NT2/D1 (cell line): ENCODE data around the gene DCLK2.

ENCODE experiments used
- YY1 ChIP-seq: IDR thresholded peaks from 2 replicates; pipeline ENCODE4 v1.6.1; 2011; ENCODE audit not compliant: insufficient read length, insufficient read depth
- ZNF274 ChIP-seq: IDR thresholded peaks from 2 replicates; pipeline ENCODE4 v1.6.1; 2011; ENCODE audit warnings: mild to moderate bottlenecking, low read depth, low read length

DNA sequence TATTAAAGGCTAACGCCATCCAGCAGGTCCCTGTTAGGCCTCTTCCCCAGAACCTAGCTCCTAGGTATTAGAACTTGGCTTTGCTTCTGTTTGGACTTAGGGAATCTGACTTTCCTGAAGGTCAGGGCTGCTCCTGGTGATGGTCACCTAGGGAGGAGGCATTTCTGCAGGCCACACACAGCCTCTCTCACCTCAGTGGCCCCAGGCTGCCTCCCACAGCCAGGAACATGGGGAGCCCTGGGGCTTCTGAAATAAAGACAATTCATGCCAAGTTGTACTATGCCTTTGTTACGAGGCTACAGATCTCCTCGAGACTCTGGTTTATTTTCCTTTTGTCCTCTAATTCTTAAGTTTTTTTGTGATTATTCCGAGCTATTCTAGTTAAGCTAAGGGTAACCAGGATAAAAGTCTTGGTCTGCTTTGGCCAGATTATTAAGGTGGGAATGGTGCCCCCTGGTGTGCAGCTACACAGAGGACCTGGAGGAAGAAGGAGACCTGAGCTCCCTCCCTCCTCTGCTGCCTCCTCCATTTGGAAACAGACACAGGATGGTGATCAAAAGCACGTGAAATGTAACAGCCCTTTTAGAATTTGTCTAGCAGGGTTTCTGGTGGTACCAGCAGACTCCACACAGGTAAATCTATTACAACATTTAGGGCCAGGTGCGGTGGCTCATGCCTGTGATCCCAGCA, 131.0 kb downstream of the DCLK2 start:
- no peak for TF ChIP-seq YY1
- no peak for TF ChIP-seq ZNF274
